Stomach (tissue), 9 donors: Measurements from ENCODE around the gene SPATA6. TPM values are rescaled to one million over a fixed set of nuclear protein-coding genes. Genes with fewer than 3 reads are reported as not detected.
A peak's percentile ranks its signal among the peaks of the same experiment; 100 is the strongest.

Experiments used
- DNase-seq, 2 donors: peaks; one replicate each; pipeline versions ENCODE4 v3.0.0 to v3.0.0-alpha.2; 2013 to 2019
- H3K27ac ChIP-seq, 5 donors: fragments of 200-600 bp in 4 of 5; sonication (generic) in 4 of 5; one replicate each; pipeline ENCODE4 v1.5.1; 2013 to 2019; ENCODE audit warnings: mild to moderate bottlenecking in 1 of 5, moderate library complexity in 1 of 5
- H3K27me3 ChIP-seq, 3 donors: fragments of 200-600 bp; sonication (generic); one replicate each; pipeline ENCODE4 v1.5.1; 2017 to 2019; ENCODE audit warnings: mixed run types in 1 of 3
- H3K36me3 ChIP-seq, 4 donors: fragments of 200-600 bp; sonication (generic); 1 replicate in 3 of 4; 2 replicates in 1 of 4; pipeline ENCODE4 v1.5.1; 2016 to 2019
- H3K4me1 ChIP-seq, 4 donors: fragments of 200-600 bp; sonication (generic); one replicate each; pipeline ENCODE4 v1.5.1; 2016 to 2019
- H3K4me3 ChIP-seq, 4 donors: fragments of 200-600 bp; sonication (generic) in 3 of 4; one replicate each; pipeline ENCODE4 v1.5.1; 2016 to 2019; ENCODE audit warnings: mild to moderate bottlenecking in 1 of 4
- H3K9me3 ChIP-seq, 4 donors: fragments of 200-600 bp; sonication (generic); one replicate each; pipeline ENCODE4 v1.5.1; 2016 to 2019
- EP300 ChIP-seq: sonication (generic); formaldehyde crosslinking; IDR thresholded peaks from one replicate; pipeline ENCODE4 v1.6.1; 2017; ENCODE audit warnings: antibody characterized with exemption
- POLR2A ChIP-seq, 4 donors: fragments of 450-650 bp; IDR thresholded peaks; one replicate each; pipeline ENCODE4 v1.6.1; 2016; ENCODE audit warnings: antibody characterized with exemption in 4 of 4, control low read depth in 2 of 4, mild to moderate bottlenecking in 1 of 4, moderate library complexity in 1 of 4
- POLR2AphosphoS5 ChIP-seq, 3 donors: sonication (generic); formaldehyde crosslinking; IDR thresholded peaks; one replicate each; pipeline ENCODE4 v1.6.1; 2016; ENCODE audit warnings: antibody characterized with exemption in 3 of 3
- WGBS, 5 donors: extraction: QIAGEN DNeasy Blood & Tissue Kit in 3 of 5; methylation state at CpG; one replicate each; pipeline versions ENCODE4 v1.1.5 to v1.1.7; 2013 to 2018; 5-methylcytosine and 5-hydroxymethylcytosine counted together
- intact Hi-C: fragments of 100-400 bp; cut with DNase I; formaldehyde crosslinking; loops from one replicate; pipeline ENCODE4 v1.15.1; 2023; ENCODE audit warnings: low total_unique reads
- polyA plus RNA-seq, 3 donors: library from polyadenylated mRNA; stranded (reverse); fragments of 200-250 nt; gene quantifications; one replicate each; pipeline ENCODE4 v1.2.3, GENCODE V29; 2013
- total RNA-seq, 5 donors: library from RNA; depleted of rRNA; stranded (reverse); fragments of >200 nt; gene quantifications; one replicate each; pipeline versions ENCODE4 v1.1.0 to v1.2.3, GENCODE V29; 2014 to 2016
- TF ChIP-seq, protein P1 (sequence below), 7 experiments: fragments of 450-650 bp in 4 of 7; fragments of 200-600 bp in 3 of 7; sonication (generic) in 3 of 7; IDR thresholded peaks; one replicate each; pipeline ENCODE4 v1.5.1; 2016 to 2019; ENCODE audit warnings: antibody characterized with exemption in 7 of 7, control low read depth in 2 of 7, mild to moderate bottlenecking in 1 of 7
- donor health status: healthy with polysubstance abuse.
- donor health status: Bipolar disorder and iron deficiency.
- donor health status: healthy.

SPATA6 gene
- total and polyA plus RNA-seq, 8 donors, result 3.1 to 59.1 (median 14.9) TPM

DNA sequence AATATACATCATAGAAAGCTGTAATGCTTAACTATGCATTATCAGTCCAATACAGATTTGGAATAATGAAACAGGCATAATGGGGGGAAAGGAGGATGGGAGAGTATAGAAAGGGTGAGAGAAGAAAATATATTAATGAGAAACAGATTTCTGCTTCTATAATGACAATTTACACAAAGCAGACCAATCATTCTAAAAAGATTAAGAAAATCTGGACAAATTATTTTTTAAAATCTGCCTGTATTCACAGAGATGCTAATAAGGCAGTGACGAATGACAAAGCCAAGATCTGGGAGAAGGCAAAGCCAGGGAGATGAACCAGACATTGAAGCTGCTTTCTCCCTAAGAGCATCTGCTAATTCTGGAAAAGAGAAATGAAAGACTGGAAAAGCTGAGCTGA, 50.0 kb downstream of the SPATA6 start:
- Histone ChIP-seq H3K27ac (no peak overlapping the region), H3K27me3 (no peaks in the 10 kb centered on the region), H3K9me3 (no peaks in the 10 kb centered on the region), H3K4me1 (peaks cover 0 to 5% (median 0%) of the 10 kb centered on the region in 4 donors), H3K36me3 (no peaks in the 10 kb centered on the region), H3K4me3 (no peak overlapping the region)
- intact Hi-C loops, result no loop called here
- TF ChIP-seq, protein P1, sequence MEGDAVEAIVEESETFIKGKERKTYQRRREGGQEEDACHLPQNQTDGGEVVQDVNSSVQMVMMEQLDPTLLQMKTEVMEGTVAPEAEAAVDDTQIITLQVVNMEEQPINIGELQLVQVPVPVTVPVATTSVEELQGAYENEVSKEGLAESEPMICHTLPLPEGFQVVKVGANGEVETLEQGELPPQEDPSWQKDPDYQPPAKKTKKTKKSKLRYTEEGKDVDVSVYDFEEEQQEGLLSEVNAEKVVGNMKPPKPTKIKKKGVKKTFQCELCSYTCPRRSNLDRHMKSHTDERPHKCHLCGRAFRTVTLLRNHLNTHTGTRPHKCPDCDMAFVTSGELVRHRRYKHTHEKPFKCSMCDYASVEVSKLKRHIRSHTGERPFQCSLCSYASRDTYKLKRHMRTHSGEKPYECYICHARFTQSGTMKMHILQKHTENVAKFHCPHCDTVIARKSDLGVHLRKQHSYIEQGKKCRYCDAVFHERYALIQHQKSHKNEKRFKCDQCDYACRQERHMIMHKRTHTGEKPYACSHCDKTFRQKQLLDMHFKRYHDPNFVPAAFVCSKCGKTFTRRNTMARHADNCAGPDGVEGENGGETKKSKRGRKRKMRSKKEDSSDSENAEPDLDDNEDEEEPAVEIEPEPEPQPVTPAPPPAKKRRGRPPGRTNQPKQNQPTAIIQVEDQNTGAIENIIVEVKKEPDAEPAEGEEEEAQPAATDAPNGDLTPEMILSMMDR (IDR thresholded peaks at IDR 0.05), result no peak
- TF ChIP-seq EP300 (no peak), POLR2A (IDR thresholded peaks at IDR 0.05) (no peak), POLR2AphosphoS5 (IDR thresholded peaks at IDR 0.05) (no peak)
- peak in 1 of 2 donors; percentile 35 for DNase-seq
- 78 to 94% (median 85%) methylated on average over 1 of the region's 1 CpG for WGBS, 5 donors

DNA sequence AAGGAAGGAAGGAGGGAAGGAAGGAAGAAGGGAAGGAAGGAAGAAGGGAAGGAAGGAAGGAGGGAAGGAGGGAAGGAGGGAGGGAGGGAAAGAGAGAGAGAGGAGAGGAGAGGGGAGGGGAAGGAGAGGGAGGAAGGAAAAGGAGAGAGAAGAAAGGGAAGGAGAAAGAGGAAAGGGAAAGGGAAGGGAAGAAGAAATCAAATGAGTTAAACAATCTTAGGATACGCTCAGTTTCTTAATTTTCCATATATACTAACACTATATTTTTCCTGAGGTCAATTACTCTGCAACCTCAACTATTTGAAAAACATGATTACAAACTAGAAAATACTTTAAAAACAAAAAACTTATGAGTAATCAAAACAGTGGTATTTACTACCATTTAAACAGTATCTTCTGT, 53.3 kb downstream of the SPATA6 start:
- TF ChIP-seq POLR2AphosphoS5 (IDR thresholded peaks at IDR 0.05) (no peak), POLR2A (IDR thresholded peaks at IDR 0.05) (no peak), EP300 (no peak)
- TF ChIP-seq, protein P1 (IDR thresholded peaks at IDR 0.05), result no peak
- 91 to 100% (median 91%) methylated on average over 1 of the region's 1 CpG for WGBS, 5 donors
- Histone ChIP-seq H3K4me1 (peaks cover 0 to 10% (median 4%) of the 10 kb centered on the region in 4 donors), H3K9me3 (no peaks in the 10 kb centered on the region), H3K27ac (no peak overlapping the region), H3K27me3 (no peaks in the 10 kb centered on the region), H3K4me3 (no peak overlapping the region), H3K36me3 (no peaks in the 10 kb centered on the region)
- intact Hi-C loops, result no loop called here
- DNase-seq, result no peak

DNA sequence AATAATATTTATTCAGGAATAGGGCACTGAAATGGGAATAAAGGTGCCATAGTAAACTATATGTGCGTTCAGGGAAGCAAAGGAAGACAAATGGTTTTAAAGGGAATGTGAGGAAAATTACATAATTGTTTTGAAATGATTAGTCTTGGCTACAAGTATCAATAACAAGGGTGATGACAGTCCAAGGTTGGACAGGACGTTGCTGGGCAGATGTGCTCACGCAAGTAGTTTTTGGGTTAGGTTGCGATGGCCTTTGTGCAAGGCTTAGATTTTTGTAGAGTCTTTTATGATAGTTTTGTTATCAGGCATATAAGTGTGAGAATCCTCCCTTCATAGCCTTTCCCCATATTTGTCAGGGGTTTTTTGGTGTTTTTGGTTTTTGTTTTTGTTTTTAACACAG, 57.0 kb downstream of the SPATA6 start:
- TF ChIP-seq, protein P1 (IDR thresholded peaks at IDR 0.05), result no peak
- TF ChIP-seq POLR2AphosphoS5 (IDR thresholded peaks at IDR 0.05) (no peak), EP300 (no peak), POLR2A (IDR thresholded peaks at IDR 0.05) (no peak)
- intact Hi-C loops, result no loop called here
- Histone ChIP-seq H3K27ac (no peak overlapping the region), H3K27me3 (no peaks in the 10 kb centered on the region), H3K4me3 (no peak overlapping the region), H3K36me3 (peaks cover 0 to 5% (median 2%) of the 10 kb centered on the region in 4 donors), H3K4me1 (peaks cover 0 to 10% (median 4%) of the 10 kb centered on the region in 4 donors), H3K9me3 (no peaks in the 10 kb centered on the region)
- no peak for DNase-seq
- 78 to 93% (median 87%) methylated on average over 4 of the region's 4 CpGs for WGBS, 5 donors

DNA sequence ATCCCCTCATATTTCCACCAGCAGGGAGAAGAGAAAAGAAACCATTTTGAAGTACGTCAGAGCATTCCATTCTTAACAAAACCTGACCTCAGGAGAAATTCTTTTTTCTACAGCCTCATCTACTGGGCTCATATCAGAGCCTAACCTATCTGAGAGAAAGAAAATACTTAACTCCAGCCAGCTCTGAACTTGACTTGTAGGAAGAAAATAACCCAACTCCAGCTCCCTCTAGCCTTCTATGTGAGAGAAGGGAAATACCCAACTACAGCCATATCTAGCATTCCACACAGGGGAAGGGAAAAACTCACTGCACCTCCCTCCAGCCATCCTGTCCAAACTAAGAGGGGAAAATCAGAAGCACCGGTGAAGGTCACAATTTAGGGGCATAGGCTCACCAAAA, 57.7 kb downstream of the SPATA6 start:
- Histone ChIP-seq H3K4me1 (peaks cover 0 to 10% (median 4%) of the 10 kb centered on the region in 4 donors), H3K27me3 (no peaks in the 10 kb centered on the region), H3K4me3 (no peak overlapping the region), H3K9me3 (no peaks in the 10 kb centered on the region), H3K36me3 (peaks cover 0 to 5% (median 2%) of the 10 kb centered on the region in 4 donors), H3K27ac (no peak overlapping the region)
- intact Hi-C loops, result no loop called here
- TF ChIP-seq EP300 (no peak), POLR2AphosphoS5 (IDR thresholded peaks at IDR 0.05) (no peak)
- DNase-seq, result peak in 1 of 2 donors; percentile 47
- 24 to 55% (median 42%) methylated on average over 2 of the region's 2 CpGs for WGBS, 5 donors

DNA sequence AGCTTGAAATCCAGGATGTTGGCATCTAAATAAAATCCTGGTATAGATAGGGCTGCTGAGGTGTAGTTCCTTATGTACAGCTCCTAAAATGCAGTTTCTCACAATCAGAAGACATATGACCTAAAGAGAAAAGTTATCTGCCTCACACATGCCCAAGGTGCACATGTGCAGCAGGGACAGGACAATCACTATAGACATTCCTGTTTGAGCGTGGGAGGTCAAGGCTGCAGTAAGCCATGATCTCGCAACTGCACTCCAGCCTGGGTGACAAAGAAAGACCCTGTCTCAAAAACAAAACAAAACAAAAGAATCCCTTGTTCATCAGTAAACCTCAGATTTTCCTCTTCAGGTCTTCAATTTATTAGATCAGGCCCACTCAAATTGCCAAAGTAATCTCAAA, 66.1 kb downstream of the SPATA6 start:
- H3K27me3 ChIP-seq, result no peaks in the 10 kb centered on the region
- no peak overlapping the region for H3K4me3 ChIP-seq
- 86 to 98% (median 95%) methylated on average over 2 of the region's 2 CpGs for WGBS, 5 donors
- intact Hi-C loops, result no loop called here
- no peak for DNase-seq
- no peak overlapping the region for H3K27ac ChIP-seq
- no peak for TF ChIP-seq POLR2A (IDR thresholded peaks at IDR 0.05)
- TF ChIP-seq EP300, result no peak
- TF ChIP-seq, protein P1 (IDR thresholded peaks at IDR 0.05), result no peak
- no peak for TF ChIP-seq POLR2AphosphoS5 (IDR thresholded peaks at IDR 0.05)
- H3K36me3 ChIP-seq, result peaks cover 0 to 9% (median 2%) of the 10 kb centered on the region in 4 donors
- H3K4me1 ChIP-seq, result peaks cover 0 to 10% (median 2%) of the 10 kb centered on the region in 4 donors
- no peaks in the 10 kb centered on the region for H3K9me3 ChIP-seq
